ENCODE results near the gene IFNLR1. TPM values are rescaled to one million over a fixed set of nuclear protein-coding genes. Genes with fewer than 3 reads are reported as not detected.

Gene IFNLR1
- total and polyA plus RNA-seq, 9 of the 15 experiments (the other 6 are each of a cell fraction or from before 2014, with no cell fraction given): not detected

- Histone ChIP-seq H2AFZ (ENCODE audit: low read depth, low read length) (no peak overlapping the region), H3K4me3 (no peak overlapping the region), H4K20me1 (replicated peaks; ENCODE audit: control insufficient read depth, insufficient read depth, low read length) (peaks cover 3% of the 10 kb centered on the region; the same call in 1 of the 2 replicates), H3K9me1 (ENCODE audit: control insufficient read depth, insufficient read depth, low read length) (no peaks in the 10 kb centered on the region), H3K4me1 (replicated peaks in 1 of 2; ENCODE audit: control insufficient read depth in 2 of 2, insufficient read depth in 2 of 2, low read length in 2 of 2) (no peaks in the 10 kb centered on the region), H3K9ac (ENCODE audit: insufficient read depth in 1 of 2, low read depth in 2 of 2, low read length in 2 of 2) (no peak overlapping the region), H3K4me2 (ENCODE audit: insufficient read depth, low read length) (no peak overlapping the region), H3K79me2 (ENCODE audit: control insufficient read depth, insufficient read depth, low read length) (no peaks in the 10 kb centered on the region), H3K27me3 (ENCODE audit: control insufficient read depth in 2 of 2, insufficient read depth in 2 of 2, low read length in 2 of 2) (peaks cover 36 to 53% of the 10 kb centered on the region in 2 experiments), H3K36me3 (ENCODE audit: control insufficient read depth, insufficient read depth, low read length) (no peaks in the 10 kb centered on the region), H3K27ac (ENCODE audit: extremely low read depth, low read depth, low read length) (no peak overlapping the region), H3K9me3 (replicated peaks; ENCODE audit: control insufficient read depth, insufficient read depth, low read depth, low read length) (no peaks in the 10 kb centered on the region)
- ATAC-seq: no peak
- in situ Hi-C loops (cut with MboI): no loop called here
- intact Hi-C loops (cut with micrococcal nuclease): no loop called here
- FAIRE-seq: no peak
- ChIA-PET POLR2A (interaction anchor here (0.7 to 1.4 kb wide), 7 partner anchors 9 to 584 kb away, joined by 3 to 5 read pairs (median 3); no protein-coding TSS in a partner anchor), CTCF (ENCODE audit: low intra/inter-chr PET ratio) (no interaction called here)
- 3% methylated on average over 12 of the region's 12 CpGs for WGBS (ENCODE audit: insufficient coverage, low coverage, missing lambda C conversion rate)
- BruUV-seq (replicated peaks): no TSS peak
- DNase-seq (ENCODE audit: extremely low read depth in 1 of 4, low spot score in 3 of 4): no peak
- TF ChIP-seq, protein P1, sequence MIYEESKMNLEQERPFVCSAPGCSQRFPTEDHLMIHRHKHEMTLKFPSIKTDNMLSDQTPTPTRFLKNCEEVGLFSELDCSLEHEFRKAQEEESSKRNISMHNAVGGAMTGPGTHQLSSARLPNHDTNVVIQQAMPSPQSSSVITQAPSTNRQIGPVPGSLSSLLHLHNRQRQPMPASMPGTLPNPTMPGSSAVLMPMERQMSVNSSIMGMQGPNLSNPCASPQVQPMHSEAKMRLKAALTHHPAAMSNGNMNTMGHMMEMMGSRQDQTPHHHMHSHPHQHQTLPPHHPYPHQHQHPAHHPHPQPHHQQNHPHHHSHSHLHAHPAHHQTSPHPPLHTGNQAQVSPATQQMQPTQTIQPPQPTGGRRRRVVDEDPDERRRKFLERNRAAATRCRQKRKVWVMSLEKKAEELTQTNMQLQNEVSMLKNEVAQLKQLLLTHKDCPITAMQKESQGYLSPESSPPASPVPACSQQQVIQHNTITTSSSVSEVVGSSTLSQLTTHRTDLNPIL (CRISPR knock-in tag; IDR thresholded peaks at IDR 0.05): no peak
- no peak for TF ChIP-seq ZBTB17 (CRISPR knock-in tag; IDR thresholded peaks at IDR 0.05)
- no peak for TF ChIP-seq FOXK2 (conservative IDR thresholded peaks at IDR 0.05 in 1 of 2, IDR thresholded peaks at IDR 0.05 in 1 of 2; ENCODE audit: low read depth in 2 of 2)
- TF ChIP-seq ZBTB33 (CRISPR knock-in tag; IDR thresholded peaks at IDR 0.05): no peak
Measured at GRCh38 chr1:24169286-24169685, 17.8 kb downstream of the IFNLR1 start.

Measured in K562 (cell line).